Stimulated activated CD4-positive, alpha-beta T cell treated with anti-CD3 and anti-CD28 coated beads, TNF-alpha, amount 100 ng/mL, for 4 hours (primary cell): ENCODE measurements around the gene SH3BP4.
"Not testable (repeated sequence)": the region's sequence is repeated elsewhere in the genome, so short reads cannot be mapped to it uniquely, and the experiment has no call there.

ENCODE experiments used
- DNase-seq, 3 experiments: peaks; one replicate each; pipeline ENCODE4 v3.0.0-alpha.2; 2020; ENCODE audit warnings: low read depth in 3 of 3

SH3BP4 gene

DNA sequence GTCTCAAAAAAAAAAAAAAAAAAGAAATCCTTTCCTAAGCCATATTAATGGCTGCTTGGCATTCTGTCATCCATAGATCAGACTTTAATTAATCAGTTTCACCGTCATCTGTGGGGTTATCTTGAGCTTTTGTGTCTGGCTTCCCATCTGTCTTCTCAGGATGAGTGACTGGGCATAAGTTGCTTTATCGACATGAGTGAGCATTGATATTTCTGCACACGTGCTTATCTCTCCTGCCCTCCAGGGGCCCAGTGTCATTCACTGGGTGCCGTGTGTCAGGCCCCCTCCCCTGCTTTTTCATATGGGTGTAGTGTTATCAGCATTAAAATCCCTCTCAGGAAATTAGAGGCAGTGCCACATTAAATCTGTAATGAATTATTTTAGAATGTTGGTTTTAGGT lies 65.6 kb downstream of the SH3BP4 start:
- no peak for DNase-seq

DNA sequence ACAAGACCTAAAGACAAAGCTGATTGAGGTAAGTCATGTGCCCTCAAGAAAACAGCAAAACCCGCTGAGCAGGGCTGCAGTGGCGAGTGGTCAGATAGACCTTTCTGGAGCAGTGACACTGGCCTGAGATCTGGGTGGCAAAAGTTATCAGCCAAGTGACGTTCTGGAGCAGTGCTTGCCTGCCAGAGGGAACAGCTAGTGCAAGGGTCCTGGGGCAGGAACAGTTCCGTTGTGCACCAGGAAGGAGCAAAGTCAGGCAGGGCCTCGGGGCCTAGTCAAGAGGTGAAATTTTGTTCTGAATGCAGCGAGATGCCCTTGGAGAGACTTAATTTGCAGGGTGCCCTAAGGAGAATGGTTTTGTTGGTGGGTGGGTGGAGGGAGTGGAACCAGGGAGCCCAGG lies 67.0 kb downstream of the SH3BP4 start:
- no peak for DNase-seq

DNA sequence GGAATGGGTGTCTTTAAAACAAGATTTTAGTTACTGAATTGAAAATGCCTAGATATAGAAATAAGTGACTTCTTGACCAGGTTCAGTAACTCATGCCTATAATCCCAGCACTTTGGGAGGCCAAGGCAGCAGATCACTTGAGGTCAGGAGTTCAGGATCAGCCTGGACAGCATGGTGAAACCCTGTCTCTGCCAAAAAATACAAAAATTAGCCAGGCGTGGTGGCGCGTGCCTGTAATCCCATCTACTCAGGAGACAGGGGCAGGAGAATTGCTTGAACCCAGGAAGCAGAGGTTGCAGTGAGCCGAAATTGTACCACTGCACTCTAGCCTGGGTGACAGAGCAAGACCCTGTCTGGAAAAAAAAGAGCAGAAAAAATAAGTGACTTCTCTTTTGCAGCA lies 68.3 kb downstream of the SH3BP4 start:
- DNase-seq: not testable (repeated sequence)

DNA sequence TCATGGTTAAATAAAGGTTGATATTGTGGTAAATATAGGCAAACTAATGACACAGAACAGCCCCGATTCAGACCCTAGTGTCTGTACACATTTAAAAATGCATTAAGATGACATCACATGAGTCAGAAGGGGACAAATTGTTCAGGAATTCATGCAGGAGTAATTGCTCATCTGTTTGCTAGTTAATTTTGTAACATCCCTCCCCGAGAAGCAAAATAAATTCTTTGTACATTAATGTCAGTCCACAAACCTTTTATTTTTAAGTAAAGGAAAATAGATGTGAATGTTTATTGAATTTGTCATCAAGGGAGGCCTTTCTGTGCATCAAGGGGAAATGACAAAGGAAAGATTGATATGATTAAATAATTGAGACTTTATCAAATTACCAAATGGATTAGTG lies 69.9 kb downstream of the SH3BP4 start:
- DNase-seq: no peak

DNA sequence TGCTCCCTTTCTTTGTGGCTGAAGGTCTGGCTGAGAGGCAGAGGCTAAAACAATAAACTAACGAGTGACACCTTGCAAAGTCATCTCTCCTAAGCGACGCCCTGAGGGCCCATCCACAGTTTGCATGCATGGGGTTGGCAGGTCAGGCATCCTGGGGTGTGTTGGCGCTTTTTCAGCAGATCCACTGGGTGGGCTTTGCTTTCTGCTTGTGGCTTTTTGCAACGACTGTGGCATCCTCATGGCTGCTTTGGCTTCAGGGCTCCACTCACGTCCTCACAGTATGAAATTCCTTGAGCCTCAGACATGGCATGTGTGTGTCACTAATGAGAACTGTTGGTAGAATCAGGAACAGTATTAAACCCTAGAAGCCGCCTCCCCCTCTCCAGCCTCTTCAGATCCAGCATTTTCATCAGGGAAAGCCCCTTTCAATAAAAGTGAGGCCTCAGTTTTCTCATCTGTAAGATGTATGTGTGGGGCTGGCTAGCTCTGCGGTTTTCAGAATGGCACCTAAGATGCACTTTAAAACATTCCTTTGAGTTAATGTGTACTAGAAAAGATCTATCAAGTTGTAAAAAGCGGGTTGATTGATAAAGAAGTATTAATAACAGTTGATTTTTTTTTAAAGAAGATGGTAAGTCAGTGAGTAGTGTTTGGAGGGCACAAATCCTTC lies 72.5 kb downstream of the SH3BP4 start:
- no peak for DNase-seq

DNA sequence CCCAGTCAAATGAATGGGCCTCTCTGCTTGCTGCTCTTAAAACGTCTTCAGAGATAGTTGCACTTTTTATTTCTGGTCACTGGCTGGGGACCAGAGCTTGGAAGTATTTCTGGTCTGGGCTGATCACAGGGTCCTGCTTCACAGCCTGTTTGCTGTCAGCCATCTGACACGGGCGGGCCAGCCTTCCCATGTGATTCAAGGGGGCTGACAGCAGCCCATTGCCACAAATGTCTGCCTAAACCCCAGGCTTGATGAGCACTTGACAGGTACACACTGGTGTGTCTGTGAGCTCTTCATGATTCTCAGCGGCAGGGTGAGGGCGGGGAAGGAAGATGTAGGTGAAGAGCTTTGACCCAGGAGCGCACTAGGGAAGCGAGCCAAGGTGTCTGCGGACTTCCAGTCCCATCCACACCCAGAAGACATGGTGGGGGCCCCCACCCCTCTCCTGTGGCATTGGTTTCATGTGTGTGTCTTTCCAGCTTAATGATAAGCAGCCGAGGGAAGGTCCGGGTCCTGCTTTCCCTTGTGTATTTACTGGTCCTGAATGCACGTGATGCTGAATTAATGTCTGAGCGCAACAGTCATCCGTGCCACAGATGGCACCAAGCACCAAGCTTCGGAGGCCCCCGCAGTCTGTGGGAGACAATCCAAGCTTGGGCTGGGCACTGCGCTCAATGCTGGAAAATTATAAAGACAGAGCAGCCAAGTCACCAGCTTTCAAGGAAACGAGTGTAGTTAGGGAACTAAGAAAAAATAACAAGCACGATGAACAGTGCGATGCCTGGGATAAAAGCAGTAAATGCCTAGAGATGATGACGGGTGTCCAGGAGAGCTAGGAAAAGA lies 73.3 kb downstream of the SH3BP4 start:
- DNase-seq: no peak

DNA sequence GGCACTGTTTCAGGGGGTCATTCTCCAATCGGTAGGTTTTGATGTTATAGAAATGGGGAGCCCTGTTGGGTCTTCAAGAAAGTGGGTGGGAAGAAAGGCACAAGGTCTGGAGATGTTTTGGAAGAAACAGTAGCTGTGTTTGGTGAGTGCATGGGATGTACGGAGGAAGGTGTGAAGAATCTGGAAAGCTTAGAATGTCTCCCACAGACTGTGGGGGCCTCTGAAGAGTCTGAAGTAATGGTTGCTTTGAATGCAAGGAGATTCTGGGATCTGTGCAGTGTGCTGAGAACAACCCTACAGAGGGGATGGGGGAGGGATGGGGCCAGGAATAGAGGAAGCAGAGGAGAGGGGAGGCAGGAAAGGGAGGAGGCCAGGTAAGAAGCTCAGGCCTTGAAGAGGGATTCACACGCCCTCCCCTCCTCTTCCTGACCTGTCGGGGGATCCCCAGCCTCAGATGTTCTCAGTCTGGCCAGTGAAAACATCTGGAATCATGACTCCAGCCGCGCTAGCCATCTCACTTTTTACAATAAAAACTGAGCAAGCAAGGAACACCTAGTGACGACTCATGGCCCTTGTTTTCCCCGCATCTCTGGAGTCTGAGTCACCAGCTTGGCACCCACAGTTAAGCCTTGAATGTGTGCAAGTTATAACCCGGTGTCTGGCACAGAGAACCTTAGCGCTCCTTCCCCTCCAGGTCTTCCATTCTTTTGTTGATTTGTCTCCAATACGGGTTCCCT lies 74.2 kb downstream of the SH3BP4 start:
- no peak for DNase-seq

DNA sequence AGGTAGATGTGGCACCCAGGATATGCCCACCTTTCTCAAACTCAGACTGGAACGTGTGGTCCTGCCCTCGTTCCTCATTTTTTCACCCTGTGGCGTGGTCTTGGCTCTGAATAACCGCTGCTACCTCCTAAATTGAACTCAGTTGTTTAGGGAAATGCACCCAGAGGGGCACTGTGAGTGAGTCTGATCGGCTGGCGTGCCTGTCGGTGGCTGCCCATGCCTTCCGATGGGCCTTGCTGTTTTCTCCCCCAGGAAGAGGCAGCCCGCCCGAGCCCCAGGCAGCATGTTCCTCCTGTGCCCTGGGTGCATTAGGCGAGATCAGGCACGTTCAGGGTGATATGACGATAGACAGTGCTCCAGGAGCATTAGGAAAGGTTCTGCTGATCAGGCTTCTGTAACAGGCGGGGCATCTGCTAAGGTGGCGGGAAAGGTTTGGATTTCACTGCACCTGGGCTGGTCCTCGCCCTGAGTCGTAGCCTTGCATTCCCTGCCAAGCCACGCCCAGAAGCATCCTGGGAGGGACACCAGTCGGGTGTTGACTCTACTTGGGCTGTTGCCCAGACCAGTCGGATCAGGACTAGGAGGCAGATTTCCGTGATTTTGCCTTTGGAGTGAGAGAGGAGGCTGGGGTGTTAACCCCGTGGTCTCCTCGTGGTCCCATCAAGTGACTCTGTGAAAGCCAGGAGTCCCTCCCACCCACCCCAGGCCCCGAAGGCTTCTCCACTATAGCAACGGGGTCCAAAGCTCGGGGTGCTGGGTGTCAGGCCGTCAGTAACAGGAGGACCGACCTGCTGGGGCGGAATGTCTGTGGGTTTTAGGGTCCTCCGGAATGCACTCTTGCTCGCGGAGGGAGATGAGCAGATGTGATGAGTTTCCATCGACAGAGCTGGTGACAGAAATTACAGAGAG lies 75.1 kb downstream of the SH3BP4 start:
- no peak for DNase-seq

DNA sequence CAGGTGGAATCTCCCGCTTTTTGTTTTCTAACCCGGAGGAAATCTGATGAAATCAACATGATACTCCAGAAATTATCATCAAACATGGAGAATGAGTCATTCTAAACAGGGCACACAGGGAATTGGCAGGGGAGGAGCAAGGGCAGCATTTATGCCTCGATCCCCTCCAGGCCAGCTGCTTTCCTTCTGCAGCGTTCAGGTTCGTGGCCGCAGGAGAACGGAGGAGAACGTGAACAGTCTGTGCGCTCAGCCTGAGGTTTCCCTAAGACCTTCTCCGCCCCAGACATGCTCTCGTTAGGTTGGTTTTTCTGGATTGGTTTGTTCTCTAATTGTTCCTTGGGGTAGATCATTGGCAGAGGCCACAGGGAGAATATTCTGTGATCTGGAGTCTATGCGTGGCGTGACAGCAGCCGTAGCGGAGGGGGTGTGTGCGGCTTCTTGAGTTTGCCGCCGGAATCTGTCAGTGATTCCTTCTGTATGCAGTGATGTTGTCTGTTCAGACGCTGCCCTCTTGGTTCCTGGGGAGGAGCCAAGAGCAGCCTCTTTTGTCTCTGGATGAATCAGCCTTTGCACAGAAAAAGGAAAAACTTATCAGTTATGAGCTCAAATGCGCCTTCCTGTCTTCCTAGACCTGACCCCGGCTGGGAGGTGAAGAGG lies 75.9 kb downstream of the SH3BP4 start:
- DNase-seq: no peak

DNA sequence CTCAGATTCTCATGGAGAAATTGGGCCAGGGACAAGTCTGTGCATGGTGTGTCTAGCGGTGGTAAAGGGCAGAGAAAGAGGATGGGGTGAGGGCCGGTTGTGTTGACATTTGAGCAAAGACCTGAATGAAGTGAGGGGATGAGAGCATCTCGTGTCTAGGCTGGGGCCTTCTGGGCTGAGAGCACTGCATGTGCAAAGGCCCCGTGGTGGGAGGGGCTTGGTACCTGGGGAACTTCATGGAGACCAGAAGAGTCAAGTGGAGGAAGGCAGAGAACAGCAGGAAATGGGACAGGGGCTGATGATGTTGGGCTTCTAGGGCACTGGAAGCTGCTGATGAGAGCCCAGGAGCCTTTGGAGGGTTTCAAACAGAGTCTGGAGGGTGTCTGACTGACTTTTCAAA lies 76.8 kb downstream of the SH3BP4 start:
- DNase-seq: no peak

DNA sequence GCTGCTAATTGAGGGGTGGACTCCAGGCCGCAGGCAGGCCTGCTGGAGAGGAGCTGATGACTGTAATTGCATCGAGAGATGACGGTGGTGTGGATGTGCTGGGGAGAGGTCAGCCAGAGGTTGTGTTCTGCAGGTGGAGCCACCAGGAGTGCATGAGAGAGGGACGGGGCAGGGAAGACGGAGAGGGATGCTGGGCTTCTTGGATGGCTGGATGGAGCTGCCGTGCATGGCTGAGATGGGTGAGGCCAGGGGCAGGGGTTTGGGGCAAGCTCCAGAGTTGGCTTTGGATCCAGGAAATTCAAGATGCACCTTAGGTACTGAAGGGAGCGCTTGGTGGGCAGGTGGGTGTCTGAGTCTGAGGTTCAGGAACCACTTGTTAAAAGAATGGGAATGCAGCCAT lies 77.2 kb downstream of the SH3BP4 start:
- no peak for DNase-seq

DNA sequence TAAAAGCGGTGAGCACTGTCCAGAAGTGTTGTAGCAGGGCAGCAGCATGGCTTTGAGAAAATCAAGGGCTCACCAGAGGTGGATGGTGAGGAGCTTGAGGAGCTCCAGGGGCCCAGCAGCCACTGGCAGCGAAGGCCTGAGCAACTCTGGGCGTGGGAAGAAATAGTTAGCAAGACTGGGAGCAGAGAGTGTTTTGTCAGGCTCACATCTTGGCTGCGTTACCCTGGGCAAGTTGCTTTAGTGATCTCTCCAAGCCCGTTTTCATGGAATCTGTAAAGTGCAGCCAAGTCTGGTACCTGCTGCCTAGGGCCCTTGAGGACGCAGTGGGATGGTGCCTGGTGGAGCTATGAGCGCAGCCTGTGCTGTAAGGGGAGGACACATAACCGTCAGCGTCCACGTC lies 78.3 kb downstream of the SH3BP4 start:
- DNase-seq: no peak

DNA sequence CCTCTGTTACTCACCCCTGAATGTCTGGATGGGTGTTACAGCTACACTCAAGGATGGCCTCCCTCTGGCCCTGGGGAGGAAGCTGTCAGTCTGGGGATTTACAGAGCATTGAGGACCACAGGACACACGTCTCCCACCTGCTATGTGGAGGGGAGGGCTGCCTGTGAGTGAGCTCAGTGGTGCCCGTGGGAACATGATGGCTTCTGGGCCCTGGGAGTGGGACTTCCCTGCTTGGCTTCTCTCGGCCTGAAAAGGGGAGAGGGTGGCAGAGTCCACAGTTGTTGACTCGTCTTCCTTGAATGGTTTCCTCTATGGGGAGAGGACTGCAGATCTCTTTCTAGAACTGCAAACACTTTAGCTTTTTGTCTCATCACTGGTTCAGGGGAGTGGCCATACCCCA lies 79.1 kb downstream of the SH3BP4 start:
- no peak for DNase-seq

DNA sequence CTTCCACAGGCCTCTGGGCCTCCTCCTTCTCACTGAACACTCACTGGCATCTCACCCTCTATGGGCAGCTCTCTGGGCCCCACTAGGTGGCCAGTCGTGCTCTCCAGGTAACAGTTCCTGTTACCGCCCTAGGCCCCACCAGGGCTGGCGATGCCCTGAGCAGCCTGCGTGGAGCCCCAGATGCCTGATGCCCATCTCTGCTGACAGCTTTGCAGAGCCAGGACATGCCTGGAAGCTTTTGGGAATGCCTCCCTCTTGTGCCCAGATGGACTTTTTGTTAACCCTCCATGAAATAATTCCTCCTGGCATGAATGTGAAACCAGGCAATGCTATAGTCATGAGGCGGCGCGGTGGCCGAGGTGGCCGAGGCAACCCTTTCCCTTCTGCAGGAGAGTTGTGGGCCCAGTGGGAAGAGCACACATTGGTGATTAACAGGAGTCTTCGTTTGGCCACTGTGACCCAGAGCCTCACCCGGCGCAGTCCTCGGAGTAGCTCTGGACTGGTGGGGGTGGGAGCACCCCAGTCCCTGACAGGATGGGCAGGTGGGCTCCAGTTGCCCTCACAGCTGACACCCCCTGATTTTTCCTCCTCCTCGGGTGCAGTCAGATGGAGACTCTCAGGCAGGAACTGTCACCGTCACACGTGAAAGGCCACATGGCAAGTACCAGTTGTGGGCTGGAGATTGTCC lies 80.0 kb downstream of the SH3BP4 start:
- no peak for DNase-seq

DNA sequence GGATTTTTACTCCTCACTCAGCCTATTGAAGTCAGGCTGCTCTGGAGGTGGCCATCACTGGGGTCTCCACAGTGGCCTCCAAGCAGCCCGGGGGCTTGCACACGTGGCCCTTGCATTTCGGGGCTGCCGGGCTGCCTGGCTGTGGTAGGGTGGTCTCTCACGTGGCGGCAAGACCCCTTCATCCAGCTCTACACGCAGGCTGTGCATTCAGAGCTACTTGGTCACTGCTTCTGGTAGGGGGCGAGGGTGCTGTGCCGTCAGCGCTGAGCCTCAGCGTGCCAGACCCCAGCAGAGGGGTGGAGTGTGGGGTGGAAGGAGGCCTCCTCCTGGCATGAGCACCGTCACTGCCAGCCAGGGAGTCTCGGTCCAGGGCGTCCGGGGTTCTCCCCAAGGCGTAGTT lies 80.6 kb downstream of the SH3BP4 start:
- DNase-seq: no peak

DNA sequence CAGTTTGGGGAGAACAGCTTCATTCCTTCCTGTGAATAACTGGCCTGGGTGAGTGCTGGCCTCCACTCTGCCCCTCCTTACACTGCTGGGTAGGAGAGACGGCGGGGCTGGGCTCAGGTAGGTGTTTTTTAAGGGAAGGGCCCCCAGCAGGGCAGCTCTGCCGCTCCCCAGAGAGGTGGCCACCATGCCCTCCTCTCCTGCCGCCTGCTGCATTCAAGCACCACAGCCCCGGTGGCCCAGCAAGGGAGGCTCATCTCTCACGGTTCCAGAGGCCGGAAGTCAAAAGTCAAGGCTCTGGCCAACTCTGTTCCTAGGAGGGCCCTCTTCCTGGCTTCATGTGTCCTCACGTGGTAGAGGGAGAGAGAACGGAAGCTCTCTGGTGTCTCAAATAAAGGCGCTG lies 81.1 kb downstream of the SH3BP4 start:
- no peak for DNase-seq

DNA sequence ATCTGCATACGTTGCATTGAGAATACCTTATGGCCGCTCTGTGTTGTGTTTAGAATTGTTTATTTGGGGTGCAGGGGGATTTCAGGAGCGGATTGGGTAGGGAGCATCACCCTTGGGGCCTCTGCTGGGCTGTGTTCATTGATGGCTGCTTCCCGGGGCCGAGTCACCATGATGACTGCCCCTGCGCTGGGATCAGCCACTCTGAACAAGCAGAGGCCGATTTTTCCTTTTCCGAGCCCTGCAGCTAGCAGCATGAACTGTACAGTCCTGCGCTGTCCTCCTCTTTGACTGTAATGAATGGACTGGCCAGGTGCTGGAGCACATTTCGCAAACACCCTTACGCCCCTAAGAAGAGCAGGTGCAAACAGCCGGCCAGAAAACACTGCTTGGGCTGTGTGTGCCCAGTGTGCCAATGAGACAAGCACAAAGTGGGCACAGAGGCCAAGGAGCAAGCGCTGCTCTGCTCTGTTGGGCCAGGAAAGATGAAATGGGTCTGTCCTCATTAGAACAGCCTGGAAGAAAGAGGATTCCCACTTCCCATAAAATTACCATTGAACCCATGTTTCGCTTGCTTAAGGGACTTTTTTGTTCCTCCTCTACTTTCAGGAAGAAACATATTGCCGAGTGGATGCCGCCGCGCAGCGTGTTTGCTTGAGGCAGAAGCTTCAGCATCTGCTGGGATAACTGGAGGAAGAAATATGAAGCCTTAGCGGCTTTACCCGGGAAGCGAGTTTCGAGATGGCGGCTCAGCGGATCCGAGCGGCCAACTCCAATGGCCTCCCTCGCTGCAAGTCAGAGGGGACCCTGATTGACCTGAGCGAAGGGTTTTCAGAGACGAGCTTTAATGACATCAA lies 82.7 kb downstream of the SH3BP4 start:
- no peak for DNase-seq

DNA sequence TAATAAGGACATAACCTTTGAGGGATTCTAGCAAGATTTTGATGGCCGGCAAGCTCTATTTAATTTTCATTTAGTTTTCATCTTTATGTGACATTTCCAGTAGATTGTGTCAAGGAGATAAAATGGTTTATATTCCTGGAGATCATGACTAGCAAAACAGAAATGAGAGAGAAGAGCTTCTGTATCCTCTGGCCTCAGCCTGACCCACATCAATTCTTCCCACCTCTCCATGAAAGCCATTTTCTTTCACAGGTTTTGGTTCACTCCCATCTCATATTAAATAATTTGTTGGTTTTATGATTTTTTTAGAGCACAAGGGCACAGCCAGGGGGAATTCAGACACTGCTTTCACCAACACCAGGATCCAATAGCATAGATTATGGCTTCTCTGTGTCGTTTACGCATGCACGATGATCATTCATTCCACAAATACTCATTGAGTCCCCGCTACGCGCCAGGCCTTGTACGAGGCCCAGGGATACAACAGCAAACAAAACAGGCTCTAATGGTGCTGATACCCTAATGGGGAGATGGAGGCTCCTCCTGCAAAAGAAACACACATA lies 85.9 kb downstream of the SH3BP4 start:
- no peak for DNase-seq

DNA sequence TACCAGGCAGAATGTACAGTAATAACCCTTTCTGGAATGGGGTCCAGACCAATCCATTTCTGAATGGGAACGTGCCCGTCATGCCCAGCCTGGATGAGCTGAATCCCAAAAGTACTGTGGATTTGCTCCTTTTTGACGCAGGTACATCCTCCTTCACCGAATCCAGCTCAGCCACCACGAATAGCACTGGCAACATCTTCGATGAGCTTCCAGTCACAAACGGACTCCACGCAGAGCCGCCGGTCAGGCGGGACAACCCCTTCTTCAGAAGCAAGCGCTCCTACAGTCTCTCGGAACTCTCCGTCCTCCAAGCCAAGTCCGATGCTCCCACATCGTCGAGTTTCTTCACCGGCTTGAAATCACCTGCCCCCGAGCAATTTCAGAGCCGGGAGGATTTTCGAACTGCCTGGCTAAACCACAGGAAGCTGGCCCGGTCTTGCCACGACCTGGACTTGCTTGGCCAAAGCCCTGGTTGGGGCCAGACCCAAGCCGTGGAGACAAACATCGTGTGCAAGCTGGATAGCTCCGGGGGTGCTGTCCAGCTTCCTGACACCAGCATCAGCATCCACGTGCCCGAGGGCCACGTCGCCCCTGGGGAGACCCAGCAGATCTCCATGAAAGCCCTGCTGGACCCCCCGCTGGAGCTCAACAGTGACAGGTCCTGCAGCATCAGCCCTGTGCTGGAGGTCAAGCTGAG lies 89.6 kb downstream of the SH3BP4 start:
- no peak for DNase-seq
